ENCODE measurements around the gene PTPN1.

- TF ChIP-seq ZNF19 (tag by site-specific recombination; IDR thresholded peaks at IDR 0.05; ENCODE audit: low read depth) (no peak), ZBTB17 (tag by site-specific recombination; IDR thresholded peaks at IDR 0.05) (no peak)
These were observed 111.0 kb downstream of the PTPN1 start for GRCh38 chr20:50621068-50621665.
